Mucosa of gallbladder (tissue), 1 donor: ENCODE data around the gene ALOX15. TPM values are rescaled to one million over a fixed set of nuclear protein-coding genes. Genes with fewer than 3 reads are reported as not detected.
"Not testable (repeated sequence)": the region's sequence is repeated elsewhere in the genome, so short reads cannot be mapped to it uniquely, and the experiment has no call there.

Experiments used
- DNase-seq: peaks from one replicate; pipeline ENCODE4 v3.0.0-alpha.2; 2020; ENCODE audit warnings: low spot score
- total RNA-seq: library from RNA; stranded (reverse); gene quantifications from one replicate; pipeline ENCODE4 v1.2.1, GENCODE V29; 2021
- donor health status: DM: no; HTN: no; CAD: no.

ALOX15 gene
- total RNA-seq, 1 donor from 2014 or later, result 0.49 TPM

DNA sequence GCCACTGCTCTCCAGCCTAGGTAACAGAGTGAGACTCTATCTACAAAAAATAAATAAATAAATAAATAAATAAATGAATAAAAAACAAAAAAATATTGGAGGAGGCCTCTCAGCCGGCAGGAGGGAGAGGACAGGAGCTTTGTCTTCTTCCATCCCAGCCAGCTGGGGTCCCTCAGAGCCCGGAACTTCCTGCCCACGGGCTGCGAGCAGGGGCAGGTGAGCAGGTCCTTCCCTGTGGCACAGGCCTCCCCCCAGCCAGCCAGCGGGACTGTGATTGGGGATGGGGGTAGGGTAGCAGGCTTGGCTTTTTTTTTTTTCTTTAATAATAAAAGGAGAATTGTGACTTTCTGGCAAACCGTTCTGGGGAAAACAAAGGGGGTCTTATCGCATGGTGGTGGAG is 47.1 kb downstream of the ALOX15 start:
- DNase-seq, result no peak

DNA sequence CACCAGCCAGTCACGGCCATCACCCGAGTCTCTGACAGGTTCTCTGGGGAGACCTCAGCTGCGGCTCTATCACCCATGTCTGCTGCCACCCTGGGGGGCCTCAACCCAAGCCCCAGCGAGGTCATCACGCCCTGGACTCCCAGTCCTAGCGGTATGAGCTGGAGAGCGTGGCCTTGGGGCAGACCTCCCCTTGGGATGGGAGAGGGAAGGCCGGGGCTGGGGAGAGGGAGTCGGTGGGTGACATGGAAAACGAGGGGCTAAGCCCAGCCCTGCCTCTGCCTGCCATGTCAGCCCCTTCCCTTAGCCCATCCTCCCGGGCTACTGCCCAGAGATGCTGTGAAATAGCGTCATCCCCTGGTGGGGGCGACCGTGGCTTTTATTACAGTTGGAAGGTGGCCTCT is 48.5 kb downstream of the ALOX15 start:
- DNase-seq, result no peak

DNA sequence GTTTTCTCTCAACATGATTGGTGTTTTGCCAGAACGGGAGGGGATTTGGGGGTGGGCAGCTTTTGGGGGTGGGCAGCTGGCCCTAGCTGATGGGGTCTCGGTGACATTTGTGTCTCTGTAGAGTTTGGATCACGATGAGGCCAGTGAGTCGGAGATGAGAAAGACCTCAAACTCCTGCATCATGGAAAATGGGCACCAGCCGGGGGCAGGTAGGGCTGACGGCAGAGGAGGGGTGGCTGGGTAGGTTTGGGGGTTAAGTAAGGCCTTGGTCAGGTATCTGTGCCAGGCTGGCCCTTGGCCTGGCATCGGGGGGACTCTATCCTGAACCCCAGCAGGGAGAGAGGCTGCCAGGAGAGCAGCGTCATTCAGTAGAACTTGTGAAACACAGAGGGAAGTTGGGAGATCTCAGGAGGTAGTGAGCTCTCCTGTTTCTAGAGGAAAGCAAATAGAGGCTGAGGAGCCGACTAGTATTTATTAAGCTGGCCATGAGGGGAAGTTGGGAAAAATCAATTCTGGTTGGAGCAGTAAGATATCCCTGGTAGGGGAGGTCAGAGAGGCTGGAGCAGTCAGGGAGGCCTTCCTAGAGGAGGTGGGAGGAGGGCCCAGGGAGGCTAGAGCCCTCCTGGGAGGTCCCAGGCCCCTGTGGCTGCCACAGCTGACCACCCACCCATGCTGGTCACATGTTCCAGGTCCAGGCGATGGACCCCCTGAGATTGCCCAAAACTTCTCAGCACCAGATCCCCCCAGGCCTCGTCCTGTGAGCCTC is 49.1 kb downstream of the ALOX15 start:
- no peak for DNase-seq

DNA sequence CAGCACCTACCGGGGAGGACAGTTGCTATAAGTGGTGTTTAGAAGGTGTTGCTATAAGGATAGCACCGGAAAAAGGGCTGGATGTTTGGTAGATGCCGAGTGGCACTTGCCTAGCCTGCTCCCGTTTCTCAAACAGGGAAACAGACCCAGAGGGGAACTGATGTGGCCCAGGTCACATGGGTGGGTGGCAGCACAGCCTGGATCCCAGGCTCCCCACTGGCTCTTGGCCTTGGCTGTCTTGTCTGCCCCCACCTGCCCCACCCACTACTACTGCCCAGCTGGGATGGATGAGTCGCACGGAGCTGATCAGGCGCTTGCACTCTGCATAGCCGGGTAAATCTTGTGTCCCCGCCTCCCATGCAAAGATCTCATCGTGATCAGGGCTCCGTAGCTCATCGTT is 49.9 kb downstream of the ALOX15 start:
- DNase-seq, result no peak

DNA sequence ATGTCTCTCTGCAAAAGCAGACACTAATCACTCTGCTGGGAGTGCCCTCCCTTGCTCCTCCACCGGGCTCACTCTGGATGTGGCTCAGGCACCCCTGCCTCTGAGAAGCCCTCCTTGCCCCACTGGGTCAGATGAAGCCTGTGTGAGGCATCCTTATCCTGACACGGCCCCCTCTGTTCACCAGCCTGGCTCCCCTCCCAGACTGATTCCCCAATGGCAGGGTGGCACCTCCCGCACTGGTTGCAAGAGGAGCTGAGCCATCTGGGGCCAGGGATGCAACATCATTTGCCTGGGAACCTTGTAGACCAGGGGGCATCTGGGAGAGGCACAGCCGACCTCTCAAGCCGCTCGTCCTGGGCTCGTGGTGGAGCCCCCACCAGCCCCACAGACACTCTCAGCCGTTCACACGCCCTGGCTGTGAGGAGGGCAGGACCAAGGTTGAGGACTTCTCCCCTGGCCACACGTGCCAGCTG is 50.5 kb downstream of the ALOX15 start:
- no peak for DNase-seq

DNA sequence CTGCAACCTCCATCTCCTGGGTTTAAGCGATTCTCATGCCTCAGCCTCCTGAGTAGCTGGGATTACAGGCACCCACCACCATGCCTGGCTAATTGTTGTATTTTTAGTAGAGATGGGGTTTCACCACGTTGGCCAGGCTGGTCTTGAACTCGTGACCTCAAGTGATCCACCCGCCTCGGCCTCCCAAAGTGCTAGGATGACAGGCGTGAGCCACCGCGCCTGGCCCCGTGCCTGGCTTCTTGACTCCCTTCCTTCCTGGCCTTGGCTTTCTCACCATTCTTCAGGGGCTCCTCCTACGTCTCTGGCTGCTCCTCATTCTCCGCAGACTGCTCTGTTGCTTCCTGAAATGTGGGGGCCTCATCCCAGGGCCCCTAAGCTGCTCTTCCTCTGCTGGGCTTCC is 51.4 kb downstream of the ALOX15 start:
- DNase-seq, result not testable (repeated sequence)

DNA sequence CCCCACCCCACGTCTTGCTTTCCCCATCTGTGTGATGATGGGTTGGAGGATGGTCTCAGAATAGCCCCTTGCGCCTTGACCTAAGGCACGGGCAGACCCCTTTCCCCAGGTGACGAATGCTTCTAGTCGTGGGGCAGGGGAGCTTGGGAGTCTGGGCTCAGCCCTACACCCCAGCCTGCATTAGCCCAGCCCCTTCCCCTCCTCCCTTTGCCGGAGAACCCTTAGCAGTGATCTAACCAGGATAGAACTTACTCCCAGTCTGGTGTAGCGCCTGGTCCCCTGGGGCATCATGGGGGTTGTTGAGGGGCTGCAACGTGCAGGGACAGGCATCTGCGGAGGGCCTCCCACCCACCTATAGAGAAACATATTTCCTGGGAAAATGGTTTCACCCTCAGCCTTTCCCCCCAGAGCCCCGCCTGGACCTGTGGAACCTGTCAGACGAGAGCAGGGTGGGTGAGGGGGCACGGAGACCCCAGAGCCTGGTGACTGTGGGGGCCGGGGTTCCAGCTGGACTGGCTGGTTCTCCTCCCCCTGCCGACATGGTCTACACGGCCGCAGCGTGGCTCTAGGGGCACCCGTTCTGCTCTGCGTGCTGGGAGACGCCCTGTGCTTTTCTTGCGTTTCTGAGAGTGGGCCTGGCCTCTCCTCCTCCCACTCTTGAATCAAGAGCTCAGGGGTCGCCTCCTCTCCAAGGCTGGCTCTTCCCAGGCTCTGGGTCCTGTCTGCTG is 52.4 kb downstream of the ALOX15 start:
- no peak for DNase-seq

DNA sequence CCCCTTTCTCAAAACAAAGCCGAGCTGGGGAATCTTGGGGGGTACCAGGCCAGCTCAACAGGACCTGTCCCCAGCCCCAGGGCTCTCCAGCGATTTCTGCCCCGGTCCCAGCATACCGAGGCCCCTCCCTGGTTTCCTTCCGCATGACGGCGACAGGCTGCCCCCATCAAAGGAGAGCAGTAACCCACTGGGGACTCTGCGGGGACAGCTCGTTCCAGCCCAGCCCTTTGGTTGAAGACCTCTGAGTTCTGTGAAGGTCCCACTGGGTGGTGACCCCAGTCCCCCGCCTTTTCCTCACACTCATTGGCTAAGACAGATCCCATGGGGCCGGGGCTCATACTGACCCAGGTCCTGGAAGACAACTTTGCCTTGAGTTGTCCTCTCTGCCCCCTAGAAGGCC is 53.1 kb downstream of the ALOX15 start:
- no peak for DNase-seq

DNA sequence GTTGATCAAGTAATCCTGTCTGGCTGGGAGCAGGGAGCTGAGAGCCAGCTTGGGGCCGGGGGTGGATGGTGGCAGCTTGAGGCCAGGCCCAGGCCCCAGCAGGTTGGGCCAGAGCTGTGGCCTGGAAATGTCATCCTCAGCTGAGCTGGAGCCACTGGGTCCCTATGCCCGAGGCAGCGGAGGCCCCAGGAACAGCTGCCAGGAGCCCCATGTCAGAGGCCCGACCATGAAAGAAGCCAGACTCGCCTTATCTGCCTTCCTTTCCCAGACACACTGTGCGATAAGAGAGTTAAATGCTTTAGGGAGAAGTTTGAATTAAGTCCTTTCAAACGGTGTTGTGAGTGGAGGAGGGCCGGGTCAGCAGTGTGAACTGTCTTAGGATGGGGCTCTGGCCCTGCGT is 53.7 kb downstream of the ALOX15 start:
- DNase-seq, result no peak

DNA sequence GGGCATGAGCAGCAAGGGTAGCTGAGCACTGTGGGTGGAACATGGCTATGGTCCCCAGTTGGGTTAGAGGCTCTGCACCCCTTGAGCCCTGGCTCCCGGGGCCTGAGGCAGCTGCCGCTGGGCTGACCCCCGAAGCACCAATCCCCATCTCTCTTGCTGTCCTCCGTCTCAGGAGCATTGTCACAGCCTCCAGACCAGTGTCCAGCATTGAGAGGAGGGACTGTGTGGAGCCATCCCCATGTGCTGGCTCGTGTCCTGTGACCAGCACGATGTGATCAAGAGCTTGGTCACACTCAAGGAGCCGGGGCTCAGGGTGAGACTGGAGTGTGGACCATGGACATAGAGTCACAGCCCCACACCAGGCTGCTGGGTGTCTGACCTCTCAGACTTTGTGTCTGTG is 54.3 kb downstream of the ALOX15 start:
- DNase-seq, result no peak

DNA sequence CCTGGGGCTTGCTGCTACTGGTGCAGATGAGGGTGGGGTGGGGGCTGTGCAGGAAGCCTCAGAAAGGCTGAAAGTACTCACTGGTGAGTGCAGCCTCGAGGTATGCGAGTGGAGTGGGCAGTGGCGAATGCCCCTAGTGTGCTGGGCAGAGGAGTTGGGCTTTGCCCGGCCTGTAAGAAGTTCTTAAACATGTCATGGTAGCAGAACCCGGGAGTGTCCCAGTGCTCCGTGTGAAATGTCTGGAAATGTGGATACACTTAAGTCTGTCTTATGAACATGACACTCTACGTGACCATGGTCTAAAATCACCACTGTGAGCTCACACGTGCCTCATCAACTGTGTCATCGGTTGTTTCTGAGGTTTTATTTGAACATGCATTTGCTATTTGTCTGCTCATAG is 55.4 kb downstream of the ALOX15 start:
- DNase-seq, result no peak

DNA sequence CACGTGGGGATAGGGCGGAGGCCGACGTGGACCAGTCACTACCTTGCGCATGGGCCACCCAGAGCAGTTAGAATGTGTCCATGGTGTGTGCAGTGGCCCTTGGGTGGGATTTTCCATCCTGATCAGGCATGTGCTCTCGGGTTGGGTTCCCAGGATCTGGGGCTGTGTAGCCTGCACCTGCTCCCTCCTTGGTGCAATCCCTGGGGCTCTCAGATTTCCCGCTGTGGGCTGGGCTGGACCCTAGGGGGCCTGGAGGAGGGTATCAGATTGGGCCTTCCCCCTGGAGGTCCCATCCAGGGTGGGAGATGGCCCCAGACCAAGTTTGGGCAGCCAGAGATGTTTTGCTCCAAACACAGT is 55.9 kb downstream of the ALOX15 start:
- DNase-seq, result no peak

DNA sequence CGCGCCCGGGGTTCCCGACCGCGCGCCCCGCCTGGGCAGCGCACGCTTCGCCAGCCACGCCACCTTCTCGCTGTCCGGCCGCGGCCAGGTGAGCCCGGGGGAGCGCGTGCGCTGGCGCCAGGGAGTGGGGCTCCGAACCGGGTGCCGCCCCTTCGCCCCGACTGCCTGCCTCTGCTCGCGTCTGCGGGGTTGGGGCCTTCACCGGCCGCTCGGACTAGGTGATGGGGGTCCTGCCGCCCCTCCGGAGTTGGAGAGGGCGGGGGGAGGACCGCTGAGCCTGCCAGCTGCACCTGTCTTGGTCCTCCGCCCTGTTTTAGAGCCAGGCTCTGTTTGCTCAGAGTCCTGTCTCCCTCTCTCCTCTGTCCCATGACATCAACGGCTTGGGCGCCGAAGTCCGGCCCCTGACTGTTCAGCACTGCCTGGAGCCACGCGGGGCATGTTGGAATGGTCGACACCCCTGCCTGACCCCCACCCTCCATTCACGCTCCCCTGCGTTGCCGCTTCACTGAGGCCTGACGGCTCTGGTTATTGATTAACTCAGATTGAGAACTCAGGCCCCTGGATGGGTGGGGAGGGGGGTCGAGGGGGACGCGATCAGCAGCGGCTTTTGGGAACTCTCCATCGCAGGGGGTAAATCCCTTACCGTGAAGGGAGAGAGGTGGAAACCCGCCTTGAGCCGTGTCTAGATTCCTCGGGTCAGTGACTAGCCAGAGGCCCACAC is 56.4 kb downstream of the ALOX15 start:
- no peak for DNase-seq

DNA sequence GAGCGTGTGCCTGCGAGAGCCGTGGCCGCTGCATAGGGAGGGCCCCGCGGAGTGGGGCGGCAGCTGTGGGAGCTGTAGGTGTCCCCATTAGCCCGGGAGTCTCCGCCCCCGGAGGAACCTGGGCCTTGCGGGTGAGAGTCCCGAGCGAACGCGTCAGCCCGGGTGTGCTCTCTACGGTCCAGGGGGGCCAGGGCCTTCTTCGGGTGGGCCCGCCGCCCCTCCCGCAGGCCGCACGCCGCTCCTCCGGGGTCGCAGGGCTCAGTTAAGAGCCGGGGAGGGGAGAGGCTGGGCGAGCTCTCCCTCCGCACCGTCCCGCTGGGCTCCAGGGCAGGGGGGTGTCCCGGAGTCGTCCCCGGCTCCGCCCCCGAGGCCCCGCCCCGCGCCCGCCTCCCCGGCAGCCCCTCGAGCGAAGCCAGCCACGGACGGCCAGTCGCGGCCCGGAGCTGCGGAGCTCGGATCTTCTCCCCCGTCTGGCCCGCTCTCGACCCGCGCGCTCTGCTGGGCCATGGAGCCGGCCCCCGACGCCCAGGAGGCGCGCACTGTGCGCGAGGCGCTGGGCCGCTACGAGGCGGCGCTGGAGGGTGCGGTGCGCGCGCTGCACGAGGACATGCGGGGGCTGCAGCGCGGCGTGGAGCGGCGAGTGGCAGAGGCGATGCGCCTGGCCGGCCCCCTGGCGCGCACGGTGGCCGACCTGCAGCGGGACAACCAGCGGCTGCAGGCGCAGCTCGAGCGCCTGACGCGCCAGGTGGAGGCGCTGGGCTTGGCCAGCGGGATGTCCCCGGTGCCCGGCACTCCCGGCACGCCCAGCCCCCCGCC is 57.2 kb downstream of the ALOX15 start, which contains the start of gene SMTNL2:
TSS of gene SMTNL2 (plus strand) at position 429 of the 816 bp plus-strand sequence. CDS start at position 506, 77 bp downstream.
- no peak for DNase-seq

DNA sequence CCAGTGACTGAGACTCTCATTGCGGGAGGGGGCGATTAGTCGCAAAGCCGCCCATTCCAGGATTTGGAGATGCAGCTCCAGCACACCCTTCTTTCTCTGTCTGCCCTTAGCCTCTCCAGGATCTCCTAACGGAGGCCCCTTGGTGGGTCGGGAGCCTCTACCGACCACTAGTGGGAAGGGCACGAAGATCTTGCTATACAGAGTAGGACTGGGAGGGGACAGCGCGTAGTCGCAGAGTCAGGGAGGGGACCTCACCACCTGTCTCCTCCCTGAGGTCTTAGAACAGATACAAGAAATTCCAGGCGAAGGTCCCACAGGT is 57.7 kb downstream of the ALOX15 start:
- no peak for DNase-seq

DNA sequence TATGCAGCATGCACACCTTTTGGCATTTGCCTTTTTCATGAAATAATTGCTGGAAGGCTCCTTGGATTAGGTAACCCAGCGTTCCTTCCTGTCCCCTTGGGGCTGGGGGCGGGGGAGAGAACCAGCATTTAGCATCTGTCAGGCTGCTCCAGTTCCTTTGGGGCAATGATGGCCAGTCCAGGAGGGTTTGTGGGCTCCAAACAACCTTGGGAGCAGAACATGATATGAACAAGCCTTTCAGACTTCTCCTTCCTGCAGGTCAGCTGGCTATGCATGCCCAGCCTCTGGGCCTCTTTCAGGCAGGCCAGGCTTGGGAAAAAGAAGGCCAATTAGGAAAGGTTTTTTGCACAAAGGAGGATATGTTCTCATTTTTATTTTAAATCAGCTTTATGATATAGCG is 58.3 kb downstream of the ALOX15 start:
- no peak for DNase-seq

DNA sequence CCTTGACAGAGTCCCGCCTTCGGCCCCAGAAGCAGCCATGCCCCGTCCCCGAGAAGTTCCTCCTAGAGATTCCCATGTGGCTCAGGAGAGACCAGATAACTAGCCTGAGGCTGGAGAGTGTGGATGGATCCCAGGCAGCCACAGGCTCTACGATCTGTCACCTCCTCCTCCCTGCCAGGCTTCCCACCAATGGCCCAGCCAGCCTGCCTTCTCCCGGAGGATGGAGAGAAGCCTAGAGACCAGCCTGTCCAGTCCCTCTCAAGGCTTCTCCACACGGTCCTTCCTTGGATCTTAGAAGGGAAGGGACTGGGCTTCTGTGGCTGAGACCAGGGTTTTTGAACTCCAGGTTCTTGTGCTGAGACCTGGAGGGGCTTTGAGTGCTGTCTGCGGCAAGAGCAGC is 58.8 kb downstream of the ALOX15 start:
- DNase-seq, result no peak

DNA sequence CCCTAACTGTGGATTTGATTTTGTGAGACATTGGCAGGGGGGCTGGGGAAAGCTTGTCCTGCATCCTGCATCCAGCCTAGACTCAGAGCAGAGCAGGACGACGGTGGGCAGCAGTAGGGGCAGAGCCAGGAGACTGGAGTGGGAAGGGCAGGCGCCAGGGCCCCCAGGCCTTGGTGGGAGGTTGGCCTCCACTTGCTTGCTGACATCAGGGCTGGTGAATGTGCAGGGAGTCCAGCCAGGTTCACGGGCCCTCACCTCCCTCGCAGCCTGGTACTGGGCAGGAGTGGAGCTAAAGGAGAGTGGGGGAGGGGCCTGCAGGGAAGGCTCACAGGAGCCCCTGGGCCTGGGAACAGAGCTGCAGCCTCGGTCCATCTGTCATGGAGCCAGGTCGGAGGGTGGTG is 59.4 kb downstream of the ALOX15 start:
- no peak for DNase-seq
